GM21786 (cell line): ENCODE data around the gene PDZRN3.

Source experiments
- ATAC-seq: cut with Tn5 transposase; IDR thresholded peaks from one replicate; pipeline ENCODE4 v1.9.1; 2021; ENCODE audit not compliant: unreplicated experiment

PDZRN3 gene

DNA sequence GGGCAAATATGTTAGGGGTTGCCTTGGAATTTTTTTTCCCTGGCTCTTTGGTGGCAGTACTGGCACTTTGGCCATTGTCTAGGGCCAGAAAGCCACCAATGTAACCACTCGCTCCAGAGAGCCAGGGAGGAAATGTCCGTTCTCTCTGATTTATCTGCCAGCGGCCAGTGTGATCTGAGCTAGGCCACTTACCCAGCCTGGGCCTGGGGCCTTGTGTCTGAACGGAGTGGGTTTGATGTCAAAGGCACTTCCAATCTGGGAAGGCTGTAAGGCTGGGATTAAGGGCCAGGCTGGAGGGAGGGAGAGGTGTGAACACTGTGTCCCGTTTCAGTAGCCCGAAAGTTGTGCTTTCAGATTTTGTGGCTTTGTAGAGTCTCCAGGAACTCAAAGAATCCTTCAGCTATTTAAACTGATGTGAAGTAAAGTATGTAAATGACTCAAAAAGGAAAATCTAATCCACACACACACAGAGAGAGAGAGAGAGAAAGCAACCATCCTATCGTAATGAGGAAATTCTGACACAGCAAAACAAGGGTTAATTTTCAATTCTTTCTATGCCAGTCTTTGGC, 271.0 kb downstream of the PDZRN3 start:
- ATAC-seq: no peak

DNA sequence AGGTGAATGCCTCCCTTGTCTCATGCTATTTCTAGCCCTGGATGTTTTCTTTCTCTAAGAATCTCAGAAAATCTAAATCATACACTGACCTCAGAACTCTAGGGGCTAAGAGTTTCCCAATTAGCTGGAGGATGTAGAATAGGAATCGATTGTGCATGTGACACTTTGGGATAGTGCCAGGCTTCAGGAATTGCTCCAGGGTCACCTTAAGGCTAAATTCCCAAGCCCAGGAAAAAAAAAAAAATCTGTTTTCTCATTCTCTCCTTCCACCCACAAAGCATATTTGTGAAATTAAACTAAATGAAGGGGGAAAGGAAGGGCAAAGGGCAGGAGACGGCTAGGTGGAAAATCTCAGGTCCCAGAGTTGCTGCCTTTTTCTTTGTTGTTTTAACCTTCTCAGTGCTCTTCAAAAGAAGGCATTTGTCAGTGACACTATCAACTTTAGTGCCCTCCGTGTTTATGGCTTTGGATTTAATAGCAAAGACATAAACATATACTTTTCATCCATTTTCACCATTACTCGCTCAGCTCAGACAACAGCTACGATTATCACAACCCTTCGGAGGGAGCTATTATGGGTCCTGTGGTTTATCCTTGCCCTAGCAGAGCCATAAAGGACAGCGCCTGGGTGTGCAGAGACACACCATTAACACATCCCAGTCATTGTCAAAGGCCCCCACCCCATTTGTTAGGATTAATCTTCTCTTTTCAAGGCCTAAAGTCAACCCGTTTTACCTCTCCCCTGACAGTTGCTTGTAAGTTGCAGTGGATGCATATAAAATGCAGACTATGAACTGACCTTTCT, 271.7 kb downstream of the PDZRN3 start:
- no peak for ATAC-seq

DNA sequence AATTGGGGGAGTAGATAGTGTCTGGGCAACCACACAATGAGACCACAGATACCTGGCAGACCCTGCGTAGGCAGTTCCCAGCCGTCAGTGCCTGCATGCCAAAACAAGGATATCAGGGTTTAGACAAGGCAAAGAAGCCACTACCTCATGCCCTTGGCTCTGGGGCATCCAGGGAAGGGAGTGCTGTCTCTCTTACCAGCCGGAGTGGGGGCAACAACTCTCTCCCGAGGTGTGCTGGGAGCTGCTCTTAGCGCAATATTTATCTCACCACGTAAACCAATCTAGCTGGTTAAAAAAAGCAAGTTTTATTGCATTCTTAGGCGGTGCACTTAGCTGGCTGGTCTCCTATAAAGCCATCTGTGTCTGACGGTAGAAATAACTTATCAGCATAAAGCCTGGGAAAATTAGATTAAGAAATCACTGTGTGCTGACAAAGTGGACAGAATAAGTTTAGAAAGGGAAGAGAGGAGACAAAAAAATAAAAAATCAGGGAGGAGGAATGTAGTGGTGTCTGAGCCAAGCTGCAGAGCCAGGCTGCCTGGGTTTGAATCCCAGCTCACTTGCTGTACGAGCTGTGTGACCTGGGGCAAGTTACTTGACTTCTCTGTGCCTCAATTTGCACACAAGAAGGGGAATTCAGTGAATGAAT, 273.2 kb downstream of the PDZRN3 start:
- ATAC-seq: no peak

DNA sequence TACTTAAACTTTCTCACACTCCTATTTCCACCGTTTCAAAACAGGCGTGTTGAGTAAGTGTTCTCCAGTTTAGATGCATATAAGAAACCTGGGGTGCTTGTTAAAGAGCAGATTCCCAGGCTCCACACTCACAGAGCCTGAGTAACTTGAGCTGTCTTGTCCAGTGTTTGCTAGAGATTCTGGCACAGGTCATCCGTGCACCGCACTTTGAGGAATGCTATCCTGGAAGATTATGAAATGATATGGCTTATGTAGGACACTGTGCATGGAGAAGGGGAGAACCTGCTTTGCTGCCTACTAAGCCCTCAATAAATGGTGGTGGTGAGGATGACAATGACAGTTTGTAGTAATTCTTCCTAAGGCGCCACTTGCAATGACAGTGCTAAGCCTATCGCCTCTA, 273.7 kb downstream of the PDZRN3 start:
- no peak for ATAC-seq

DNA sequence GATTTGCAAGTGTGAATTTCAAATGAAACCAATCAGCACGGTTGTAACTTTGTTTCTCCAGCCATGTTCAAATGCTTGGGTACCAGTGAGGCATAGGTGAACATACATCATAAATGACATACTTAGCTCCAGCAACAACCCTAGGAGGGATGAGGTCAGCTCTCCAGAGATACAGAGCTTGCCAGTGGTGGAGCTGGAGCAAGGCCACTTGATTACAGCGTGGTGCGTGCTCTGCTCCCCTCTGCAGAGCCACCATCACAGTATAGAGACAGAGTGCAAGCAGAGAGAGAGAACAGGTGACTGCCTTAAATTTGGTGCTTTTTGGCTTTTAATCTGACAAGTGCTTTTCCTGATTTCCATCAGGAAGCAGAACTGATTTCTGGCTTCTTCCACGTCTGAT, 275.1 kb downstream of the PDZRN3 start:
- ATAC-seq: no peak

DNA sequence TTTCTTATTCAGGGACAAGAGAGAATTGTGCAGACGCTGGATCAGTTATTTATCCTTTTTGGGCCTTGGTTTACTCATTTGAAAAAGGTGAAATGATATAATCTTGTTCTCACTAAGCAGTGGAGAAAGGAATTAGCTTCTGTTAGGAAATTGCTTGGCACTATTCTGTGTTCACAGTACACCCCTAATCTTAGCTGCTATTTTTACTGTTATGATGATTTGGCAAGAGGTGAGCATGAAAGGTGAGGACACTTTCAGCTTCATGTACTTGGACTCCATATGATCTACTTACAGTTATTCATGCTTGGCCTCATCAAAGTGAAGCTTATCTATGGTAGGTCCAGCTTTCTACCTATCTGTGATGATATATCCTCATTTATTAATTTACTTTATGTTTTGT, 282.7 kb downstream of the PDZRN3 start:
- no peak for ATAC-seq

DNA sequence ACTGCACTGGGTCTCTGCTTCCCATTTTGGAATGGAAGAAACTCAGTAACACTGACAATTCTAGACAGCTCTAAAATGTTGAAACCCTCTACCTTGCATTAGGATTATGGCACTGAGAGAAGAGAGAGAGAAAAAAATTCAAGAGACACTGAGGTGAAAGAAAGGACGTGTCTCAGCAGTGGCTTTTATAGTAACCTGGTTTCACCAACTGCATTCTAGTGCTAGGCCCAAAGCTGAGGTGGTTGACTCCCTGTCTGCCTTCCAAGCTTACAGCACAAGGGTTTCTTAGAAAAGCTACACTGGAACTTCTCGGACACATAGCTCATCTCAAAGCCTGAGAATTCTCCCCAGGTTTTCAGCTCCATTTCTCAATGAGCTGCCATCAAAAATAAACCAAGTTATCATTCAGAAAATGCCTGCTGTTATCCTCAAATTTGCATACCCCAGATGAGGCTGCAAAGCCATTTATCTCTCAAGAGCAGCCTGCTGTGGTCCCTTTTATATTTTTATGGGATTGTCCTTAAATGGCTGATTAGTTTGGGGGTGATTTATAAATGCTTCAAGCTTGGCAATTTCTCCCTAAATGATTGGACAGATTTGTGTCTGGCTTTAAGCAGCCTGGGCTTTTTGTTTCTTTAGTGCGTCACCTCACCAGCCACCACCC, 283.3 kb downstream of the PDZRN3 start:
- ATAC-seq: no peak

DNA sequence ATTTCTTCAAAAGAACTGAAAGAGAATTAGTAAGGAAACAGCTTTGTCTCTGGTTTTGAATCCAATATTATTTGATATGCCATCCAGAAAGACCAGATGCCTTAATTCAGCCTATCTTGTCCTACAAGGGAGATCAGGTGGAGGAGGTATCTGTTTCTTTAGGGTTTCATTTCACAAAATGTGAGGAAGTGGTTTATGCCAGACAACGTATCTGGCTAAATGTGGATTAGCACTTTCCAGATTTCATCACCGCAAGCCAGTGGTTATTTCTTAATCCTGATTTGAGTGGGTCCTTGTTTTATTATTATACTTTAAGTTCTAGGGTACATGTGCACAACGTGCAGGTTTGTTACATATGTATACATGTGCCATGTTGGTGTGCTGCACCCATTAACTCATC, 292.2 kb downstream of the PDZRN3 start:
- ATAC-seq: no peak
